ENCODE measurements around the gene TMEM201.

The TMEM201 gene

GRCh38 chr1:9654834-9655723 is 66.4 kb downstream of the TMEM201 start:
- peak; percentile 65 for DNase-seq (ENCODE audit: low spot score)
- in situ Hi-C loops (cut with MboI; ENCODE audit: low pct_unique_long_range_greater_than_20kb, low sequenced_read_pairs, unreplicated experiment) = no loop called here

GRCh38 chr1:9655836-9656235 is 67.1 kb downstream of the TMEM201 start:
- TF ChIP-seq CTCF (IDR thresholded peaks at IDR 0.05; ENCODE audit: extremely low read depth, insufficient read depth, missing control alignments) = no peak
- no peak for DNase-seq (ENCODE audit: low spot score)
- in situ Hi-C loops (cut with MboI; ENCODE audit: low pct_unique_long_range_greater_than_20kb, low sequenced_read_pairs, unreplicated experiment) = no loop called here

More at GRCh38 chr1:9654834-9655723, 66.4 kb downstream of the TMEM201 start:
- no peak for TF ChIP-seq CTCF (IDR thresholded peaks at IDR 0.05; ENCODE audit: extremely low read depth, insufficient read depth, missing control alignments)

GRCh38 chr1:9657521-9658032 is 68.9 kb downstream of the TMEM201 start:
- in situ Hi-C loops (cut with MboI; ENCODE audit: low pct_unique_long_range_greater_than_20kb, low sequenced_read_pairs, unreplicated experiment) = no loop called here
- no peak for DNase-seq (ENCODE audit: low spot score)
- no peak for TF ChIP-seq CTCF (IDR thresholded peaks at IDR 0.05; ENCODE audit: extremely low read depth, insufficient read depth, missing control alignments)

- TF ChIP-seq CTCF (IDR thresholded peaks at IDR 0.05; ENCODE audit: extremely low read depth, insufficient read depth, missing control alignments) = no peak
- DNase-seq (ENCODE audit: low spot score) = no peak
- in situ Hi-C loops (cut with MboI; ENCODE audit: low pct_unique_long_range_greater_than_20kb, low sequenced_read_pairs, unreplicated experiment) = no loop called here
These were observed 69.5 kb downstream of the TMEM201 start for GRCh38 chr1:9658199-9658598.

GRCh38 chr1:9659328-9659727 is 70.6 kb downstream of the TMEM201 start:
- in situ Hi-C loops (cut with MboI; ENCODE audit: low pct_unique_long_range_greater_than_20kb, low sequenced_read_pairs, unreplicated experiment) = no loop called here
- no peak for DNase-seq (ENCODE audit: low spot score)
- TF ChIP-seq CTCF (IDR thresholded peaks at IDR 0.05; ENCODE audit: extremely low read depth, insufficient read depth, missing control alignments) = no peak

- in situ Hi-C loops (cut with MboI; ENCODE audit: low pct_unique_long_range_greater_than_20kb, low sequenced_read_pairs, unreplicated experiment) = no loop called here
- DNase-seq (ENCODE audit: low spot score) = no peak
- no peak for TF ChIP-seq CTCF (IDR thresholded peaks at IDR 0.05; ENCODE audit: extremely low read depth, insufficient read depth, missing control alignments)
These were observed 74.5 kb downstream of the TMEM201 start for GRCh38 chr1:9663257-9663656.
